HepG2 (cell line): Measurements from ENCODE around the gene TUBB. TPM values are rescaled to one million over a fixed set of nuclear protein-coding genes. Genes with fewer than 3 reads are reported as not detected.
A peak's percentile ranks its signal among the peaks of the same experiment; 100 is the strongest.

Source experiments
- ATAC-seq: fragments of 200-7000 bp; cut with Tn5 transposase; 3 replicates; pipeline ENCODE4 v1.9.1; 2020; ENCODE audit warnings: mild to moderate bottlenecking, moderate library complexity
- BruUV-seq: library from RNA; stranded (reverse); fragments of 400-500 nt; replicated peaks from 2 replicates; lab custom pipeline; 2021; lab: Mats Ljungman, UMichigan
- CTCF ChIA-PET: fragments of 300-600 bp; formaldehyde crosslinking; extraction: SDS; loops from one replicate; lab custom pipeline; 2021; ENCODE audit warnings: low total read pairs, inconsistent platforms, low intra/inter-chr PET ratio; lab: Yijun Ruan, JAX
- POLR2A ChIA-PET: fragments of 350-600 bp; sonication (Branson Sonifier 250); formaldehyde crosslinking; loops from one replicate; lab custom pipeline; 2020; ENCODE audit warnings: antibody characterized with exemption, inconsistent platforms; lab: Yijun Ruan, JAX
- DNase-seq: peaks from one replicate; pipeline ENCODE4 v3.0.0-alpha.2; 2015; ENCODE audit warnings: low spot score
- FAIRE-seq: peaks from 3 replicates; lab custom pipeline; 2011; peaks lifted over from hg19 to GRCh38; lab: Jason Lieb, UNC
- H2AFZ ChIP-seq: one replicate; pipeline ENCODE4 v1.6.1; 2011; ENCODE audit warnings: low read length, inconsistent platforms
- H3K27ac ChIP-seq: fragments of 300-600 bp; 3 replicates; pipeline ENCODE4 v1.8.0; 2011; ENCODE audit warnings: mixed run types, mild to moderate bottlenecking, mixed read lengths, low read length, inconsistent platforms; ENCODE audit not compliant: insufficient read depth; ENCODE audit errors: extremely low read length
- H3K27me3 ChIP-seq, 2 experiments: fragments of 200-600 bp in 1 of 2; 2 replicates in 1 of 2; 3 replicates in 1 of 2; pipeline versions ENCODE4 v1.6.0 to v1.8.0; 2011; ENCODE audit warnings: low read length in 2 of 2, mild to moderate bottlenecking in 2 of 2, moderate library complexity in 2 of 2, inconsistent platforms in 1 of 2; ENCODE audit not compliant: insufficient read depth in 2 of 2, control insufficient read depth in 1 of 2
- H3K36me3 ChIP-seq, 2 experiments: fragments of 200-600 bp in 1 of 2; replicated peaks in 1 of 2; 2 replicates in 1 of 2; 3 replicates in 1 of 2; pipeline versions ENCODE4 v1.5.1 to v1.8.0; 2011; ENCODE audit warnings: low read length in 2 of 2, inconsistent platforms in 1 of 2; ENCODE audit not compliant: insufficient read depth in 2 of 2, control insufficient read depth in 1 of 2
- H3K4me1 ChIP-seq: 2 replicates; pipeline ENCODE4 v1.5.1; 2012; ENCODE audit warnings: low read length, inconsistent platforms; ENCODE audit not compliant: insufficient read depth
- H3K4me2 ChIP-seq: 2 replicates; pipeline ENCODE4 v1.6.0; 2011; ENCODE audit warnings: low read depth, low read length, inconsistent platforms
- H3K4me3 ChIP-seq, 3 experiments: fragments of 200-600 bp in 1 of 3; sonication (generic), shearing (Covaris generic) in 1 of 3; replicated peaks in 1 of 3; 2 replicates each; pipeline ENCODE4 v1.5.1; 2011 to 2016; ENCODE audit warnings: low read length in 3 of 3, inconsistent platforms in 2 of 3, low read depth in 2 of 3, mild to moderate bottlenecking in 2 of 3, control low read depth in 1 of 3, mixed read lengths in 1 of 3; ENCODE audit not compliant: insufficient read depth in 1 of 3
- H3K79me2 ChIP-seq: one replicate; pipeline ENCODE4 v1.6.1; 2011; ENCODE audit warnings: low read length, inconsistent platforms; ENCODE audit not compliant: insufficient read depth
- H3K9ac ChIP-seq: 2 replicates; pipeline ENCODE4 v1.6.0; 2011; ENCODE audit warnings: mild to moderate bottlenecking, low read depth, low read length, inconsistent platforms; ENCODE audit not compliant: insufficient read depth
- H3K9me3 ChIP-seq: 2 replicates; pipeline ENCODE4 v1.5.1; 2012; ENCODE audit warnings: mild to moderate bottlenecking, low read length
- H4K20me1 ChIP-seq: 2 replicates; pipeline ENCODE4 v1.6.0; 2011; ENCODE audit warnings: inconsistent platforms, mild to moderate bottlenecking, low read length, moderate library complexity; ENCODE audit not compliant: insufficient read depth
- CEBPB ChIP-seq: IDR thresholded peaks from 2 replicates; pipeline ENCODE4 v1.6.1; 2011; ENCODE audit warnings: low read depth, low read length, improper control_type of control experiment, borderline replicate concordance
- GZF1 ChIP-seq: sonication (generic); formaldehyde crosslinking; IDR thresholded peaks from 2 replicates; pipeline ENCODE4 v1.5.1; 2020; ENCODE audit warnings: mild to moderate bottlenecking, missing genetic modification reagents
- HOXA7 ChIP-seq: sonication (generic); formaldehyde crosslinking; IDR thresholded peaks from 2 replicates; pipeline ENCODE4 v1.8.1; 2022; ENCODE audit warnings: mild to moderate bottlenecking, missing genetic modification reagents, moderate library complexity
- MEIS2 ChIP-seq: sonication (generic); formaldehyde crosslinking; IDR thresholded peaks from 2 replicates; pipeline ENCODE4 v1.9.0; 2021; ENCODE audit warnings: mild to moderate bottlenecking, missing genetic modification reagents
- MYPOP ChIP-seq: sonication (generic); formaldehyde crosslinking; IDR thresholded peaks from 2 replicates; pipeline ENCODE4 v1.8.1; 2023; ENCODE audit warnings: mild to moderate bottlenecking, moderate library complexity, missing genetic modification reagents
- PAWR ChIP-seq: sonication (generic); formaldehyde crosslinking; IDR thresholded peaks from 2 replicates; pipeline ENCODE4 v1.4.0; 2020; ENCODE audit warnings: missing genetic modification reagents, mild to moderate bottlenecking, borderline replicate concordance
- REPIN1 ChIP-seq: sonication (generic); formaldehyde crosslinking; IDR thresholded peaks from 2 replicates; pipeline ENCODE4 v1.8.0; 2022; ENCODE audit warnings: missing genetic modification reagents, low read depth, mild to moderate bottlenecking, borderline replicate concordance
- TERF1 ChIP-seq: sonication (generic); formaldehyde crosslinking; IDR thresholded peaks from 2 replicates; pipeline ENCODE4 v1.8.0; 2022; ENCODE audit warnings: mild to moderate bottlenecking, missing genetic modification reagents, moderate library complexity
- THAP11 ChIP-seq: IDR thresholded peaks from 2 replicates; pipeline ENCODE4 v1.6.1; 2016; ENCODE audit warnings: missing biosample characterization, missing genetic modification reagents
- ZBTB44 ChIP-seq: sonication (generic); formaldehyde crosslinking; IDR thresholded peaks from 2 replicates; pipeline ENCODE4 v1.4.0; 2020; ENCODE audit warnings: missing genetic modification reagents
- ZFP41 ChIP-seq: sonication (generic); formaldehyde crosslinking; IDR thresholded peaks from 2 replicates; pipeline ENCODE4 v1.4.0; 2020; ENCODE audit warnings: mild to moderate bottlenecking, missing genetic modification reagents, borderline replicate concordance
- ZNF572 ChIP-seq: sonication (generic); formaldehyde crosslinking; IDR thresholded peaks from 2 replicates; pipeline ENCODE4 v1.5.1; 2020; ENCODE audit warnings: mild to moderate bottlenecking, missing genetic modification reagents
- WGBS: methylation state at CpG from one replicate; pipeline ENCODE4 v1.1.6; 2017; ENCODE audit warnings: low lambda C conversion rate; 5-methylcytosine and 5-hydroxymethylcytosine counted together
- in situ Hi-C: cut with HindIII; loops from 2 replicates; pipeline ENCODE4 v1.10.0; 2017; ENCODE audit warnings: low pct_unique_long_range_greater_than_20kb; ENCODE audit not compliant: extremely low pct_ligation_motif_present
- intact Hi-C: fragments of 100-400 bp; cut with micrococcal nuclease; formaldehyde crosslinking; loops from one replicate; pipeline ENCODE4 v1.10.0; 2022; ENCODE audit not compliant: unreplicated experiment
- polyA plus RNA-seq, 8 experiments: library from polyadenylated mRNA; depleted of rRNA in 3 of 8; stranded (reverse) in 7 of 8; unstranded in 1 of 8; fragments of >200 nt; fragmentation: Illumina TruSeq in 4 of 8; extraction: Trizol in 4 of 8; gene quantifications; 2 replicates each; pipeline versions ENCODE4 v1.2.1 to v1.2.3, GENCODE V29; 2011 to 2016; ENCODE audit warnings: low read depth in 4 of 8, missing spikeins in 1 of 8, mixed read lengths in 1 of 8; ENCODE audit not compliant: insufficient read depth in 1 of 8
- total RNA-seq, 5 experiments: library from RNA; depleted of rRNA; stranded (reverse); fragments of >200 nt; fragmentation: Illumina TruSeq; extraction: Trizol; gene quantifications; 2 replicates each; pipeline ENCODE4 v1.2.3, GENCODE V29; 2016; ENCODE audit warnings: low read depth in 1 of 5

Gene TUBB
- total and polyA plus RNA-seq, 2 of the 13 experiments (the other 11 are each of a cell fraction or from before 2014, with no cell fraction given), result 911 to 1,163 TPM

- 100% methylated on average over 1 of the region's 1 CpG for WGBS
- Histone ChIP-seq H3K9me3 (no peaks in the 10 kb centered on the region), H3K4me3 (no peak overlapping the region), H3K27ac (no peak overlapping the region), H2AFZ (no peak overlapping the region), H3K36me3 (peaks cover 24 to 42% of the 10 kb centered on the region in 2 experiments), H3K79me2 (peaks cover 3% of the 10 kb centered on the region), H3K4me1 (peaks cover 35% of the 10 kb centered on the region), H4K20me1 (no peaks in the 10 kb centered on the region), H3K27me3 (no peaks in the 10 kb centered on the region; a peak in 1 of 5 replicates), H3K4me2 (no peak overlapping the region)
- FAIRE-seq, result no peak
- intact Hi-C loops (no loop called here), in situ Hi-C loops (no loop called here)
- ATAC-seq, result no peak
- CTCF ChIA-PET, result no interaction called here
- no peak for DNase-seq
- no TSS peak for BruUV-seq
- POLR2A ChIA-PET, result no interaction called here
- TF ChIP-seq CEBPB (peak; percentile 66; the same call in 1 of the 2 replicates), MYPOP (CRISPR knock-in tag) (no peak), ZFP41 (CRISPR knock-in tag) (no peak)
- TF ChIP-seq, all 625 proteins: peak for 1
- H3K9ac ChIP-seq, result no peak overlapping the region
Measured at GRCh38 chr6:30714263-30714662, 5.9 kb upstream of the TUBB start.

- ChIA-PET CTCF (no interaction called here), POLR2A (interaction anchor here (0.7 to 2.9 kb wide), 36 partner anchors 10 to 197 kb away, joined by 3 to 50 read pairs (median 6); partner anchors contain the start of genes ATAT1, DDR1, DHX16 and FLOT1)
- H3K4me1 ChIP-seq, result peaks cover 32% of the 10 kb centered on the region
- H3K9me3 ChIP-seq, result no peaks in the 10 kb centered on the region
- peak overlapping the region; percentile 68 for H3K9ac ChIP-seq
- H3K27ac ChIP-seq, result peak overlapping the region; percentile 94
- H2AFZ ChIP-seq, result peak overlapping the region; percentile 33
- peak overlapping the region; percentile 53 to 76 (median 64) for H3K4me3 ChIP-seq
- TSS peak; percentile 69 for BruUV-seq
- in situ Hi-C loops, result no loop called here
- DNase-seq (no peak), ATAC-seq (no peak), FAIRE-seq (no peak)
- peaks cover 24% of the 10 kb centered on the region for H3K79me2 ChIP-seq
- peaks cover 5% of the 10 kb centered on the region; the same call in 1 of the 2 replicates for H4K20me1 ChIP-seq
- peak overlapping the region; percentile 82 for H3K4me2 ChIP-seq
- intact Hi-C loops, result loop anchor here (1.0 to 2.0 kb wide), 2 partner anchors 38 to 160 kb away; partner anchors contain the start of genes GNL1 and PRR3
- peaks cover 17 to 25% of the 10 kb centered on the region in 2 experiments for H3K36me3 ChIP-seq
- 50% methylated on average over 5 of the region's 8 CpGs for WGBS
- no peaks in the 10 kb centered on the region; a peak in 1 of 5 replicates for H3K27me3 ChIP-seq
- TF ChIP-seq HOXA7 (CRISPR knock-in tag) (no peak), TERF1 (CRISPR knock-in tag) (0 out of 2 replicates have a peak, but pooled peaks have one; percentile 18), REPIN1 (CRISPR knock-in tag) (no peak), THAP11 (no peak), PAWR (CRISPR knock-in tag) (0 out of 2 replicates have a peak, but pooled peaks have one; percentile 12), GZF1 (CRISPR knock-in tag) (no peak), ZNF572 (CRISPR knock-in tag) (no peak), MEIS2 (CRISPR knock-in tag) (peak; percentile 45; the same call in 1 of the 2 replicates), ZBTB44 (CRISPR knock-in tag) (no peak)
Measured at GRCh38 chr6:30716879-30717128, 3.3 kb upstream of the TUBB start.
